Activated CD8-positive, alpha-beta memory T cell treated with anti-CD3 and anti-CD28 coated beads, Interleukin-2, amount 50 U/mL, for 24 hours (primary cell): Measurements from ENCODE around the gene TRAPPC10.
"Not testable (repeated sequence)": the region's sequence is repeated elsewhere in the genome, so short reads cannot be mapped to it uniquely, and the experiment has no call there.

ENCODE experiments used
- DNase-seq: peaks from one replicate; pipeline ENCODE4 v3.0.0-alpha.2; 2020; ENCODE audit errors: extremely low read depth

TRAPPC10 gene

DNA sequence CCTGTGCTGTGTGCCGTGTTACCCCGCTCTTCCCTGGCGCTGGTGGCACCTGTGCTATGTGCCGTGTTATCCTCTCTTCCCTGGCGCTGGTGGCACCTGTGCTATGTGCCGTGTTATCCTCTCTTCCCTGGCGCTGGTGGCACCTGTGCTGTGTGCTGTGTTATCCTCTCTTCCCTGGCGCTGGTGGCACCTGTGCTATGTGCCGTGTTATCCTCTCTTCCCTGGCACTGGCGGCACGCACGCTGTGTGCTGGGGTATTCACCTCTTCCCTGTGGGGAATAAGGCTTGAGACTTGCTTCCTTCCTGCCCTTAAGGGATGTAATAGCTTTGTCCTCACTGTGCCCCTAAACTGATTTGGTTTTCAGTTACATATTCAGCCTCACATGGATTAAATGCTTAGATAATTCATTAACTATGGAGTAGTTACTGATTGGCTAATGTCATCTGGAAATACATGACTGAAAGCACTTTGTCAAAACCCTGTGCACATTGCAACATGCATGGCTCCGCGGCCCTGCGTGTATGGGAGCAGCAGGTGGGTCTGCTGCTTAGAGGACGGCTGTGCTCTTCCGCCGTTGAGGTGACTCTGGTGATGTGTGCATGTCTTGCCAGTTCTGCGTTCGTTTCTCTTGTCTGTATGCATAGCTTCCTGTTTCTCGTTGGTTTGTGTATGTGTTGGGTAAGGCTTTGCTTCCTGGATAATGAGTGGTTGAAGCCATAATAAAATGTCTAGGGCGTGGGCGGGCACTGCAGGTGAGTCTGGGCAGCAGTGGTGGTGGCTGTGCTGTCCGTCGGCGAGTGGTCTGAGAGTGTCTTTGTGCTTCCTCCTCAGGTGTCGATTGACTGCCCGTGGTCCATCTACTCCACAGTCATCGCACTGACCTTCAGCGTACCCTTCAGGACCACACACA is 77.1 kb downstream of the TRAPPC10 start:
- no peak for DNase-seq

- no peak for DNase-seq
These were observed 78.2 kb downstream of the TRAPPC10 start for GRCh38 chr21:44090325-44090724.

DNA sequence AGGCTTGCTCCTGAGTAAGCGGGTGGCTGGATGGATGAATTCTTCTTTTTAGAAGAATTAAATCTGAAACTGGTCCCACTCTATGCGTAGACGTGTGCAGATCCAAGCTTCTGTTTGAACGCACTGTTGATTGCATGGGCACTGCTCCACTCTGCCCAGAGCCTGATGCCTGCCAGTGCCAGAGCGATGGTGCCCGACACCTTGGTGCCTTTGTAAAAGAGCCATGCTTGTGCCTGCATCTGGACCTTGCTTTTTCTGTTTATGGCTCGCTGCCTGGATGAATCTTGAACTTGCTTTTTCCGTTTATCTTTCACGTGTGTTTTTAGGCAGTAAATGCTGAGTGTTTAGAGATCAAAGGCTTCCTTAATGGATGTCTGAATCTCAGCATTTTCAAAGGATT is 80.1 kb downstream of the TRAPPC10 start:
- no peak for DNase-seq

DNA sequence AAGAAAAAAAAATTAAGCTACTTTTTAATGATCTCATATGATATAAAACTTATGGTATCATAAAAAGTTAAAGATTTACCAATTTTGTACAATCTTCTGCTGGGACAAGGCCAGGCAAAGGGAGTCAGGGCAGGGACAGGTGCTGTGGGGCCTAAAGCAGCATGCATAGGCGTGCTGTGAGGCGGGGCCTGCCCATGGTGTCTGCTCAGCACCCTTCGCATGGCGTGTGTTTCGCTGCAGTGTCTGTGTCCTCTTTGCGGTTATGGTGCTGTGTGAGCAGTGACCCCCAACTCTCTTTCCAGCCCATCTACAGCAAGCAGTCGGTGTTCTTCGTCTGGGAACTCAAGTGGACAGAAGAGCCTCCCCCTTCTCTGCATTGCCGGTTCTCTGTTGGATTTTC is 81.7 kb downstream of the TRAPPC10 start:
- DNase-seq = no peak

GRCh38 chr21:44094832-44095231 is 82.7 kb downstream of the TRAPPC10 start:
- no peak for DNase-seq

DNA sequence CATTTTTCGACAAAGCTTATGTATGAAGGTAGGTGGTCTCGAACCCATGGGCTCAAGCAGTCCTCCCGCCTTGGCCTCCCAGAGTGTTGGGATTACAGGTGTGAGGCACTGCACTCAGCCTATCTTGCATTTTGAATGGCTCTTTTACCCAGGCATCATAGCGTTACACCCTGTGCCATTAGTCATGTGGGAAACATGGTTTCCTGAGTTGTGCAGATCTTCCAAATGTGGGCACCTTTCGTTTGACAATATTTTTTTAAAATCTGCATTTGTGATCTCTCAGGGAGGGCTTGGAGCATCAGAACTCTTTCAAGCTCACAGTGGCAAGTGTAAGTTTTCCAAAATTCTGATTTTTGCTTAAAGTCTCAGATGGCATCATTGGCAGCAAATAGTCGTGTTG is 86.4 kb downstream of the TRAPPC10 start:
- DNase-seq = not testable (repeated sequence)

DNA sequence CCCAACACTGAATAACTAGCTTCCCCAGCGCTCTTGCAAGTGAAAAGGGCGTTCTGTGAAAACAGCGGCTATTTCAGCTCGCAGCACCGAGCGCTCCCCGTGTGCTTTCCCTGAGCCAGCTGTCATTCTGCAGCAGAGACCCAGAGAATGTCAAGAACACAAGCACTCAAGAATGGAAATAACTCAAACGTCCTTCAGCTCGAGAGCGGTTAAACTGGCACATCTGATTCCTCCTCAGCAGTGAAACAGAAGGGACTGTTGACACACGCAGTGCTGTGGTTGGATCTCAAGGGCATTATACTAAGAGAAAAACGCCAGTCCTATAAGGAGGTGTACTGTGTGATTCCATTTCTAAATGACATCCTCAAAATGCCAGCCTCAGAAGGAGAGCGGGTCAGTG is 86.9 kb downstream of the TRAPPC10 start:
- DNase-seq = not testable (repeated sequence)

DNA sequence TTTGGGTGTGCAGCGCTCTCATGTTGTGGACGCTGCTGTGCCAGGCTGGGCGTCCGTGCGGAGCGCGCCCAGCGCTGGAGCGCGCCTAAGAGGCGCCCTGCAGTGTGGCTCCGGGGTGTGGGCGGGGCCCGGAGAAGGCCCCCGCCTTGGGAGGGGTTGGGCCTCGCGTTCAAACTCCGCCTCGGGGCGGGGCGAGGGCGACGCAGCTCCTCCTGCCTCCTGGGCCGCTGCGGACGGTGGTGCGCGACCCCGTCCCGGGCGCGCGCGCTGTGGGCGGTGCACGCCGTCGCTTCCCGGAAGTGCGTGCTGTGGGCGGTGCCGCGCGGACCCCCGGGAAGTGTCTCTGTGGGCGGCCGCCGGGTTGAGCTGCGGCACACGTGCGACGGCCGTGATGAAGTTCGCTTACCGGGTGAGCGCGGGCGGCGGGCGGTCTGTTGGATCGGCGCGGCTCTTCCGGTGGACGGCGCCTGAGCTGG is 95.0 kb downstream of the TRAPPC10 start, which contains the start of gene PWP2:
Gene PWP2, plus strand, starts transcription at position 374 of the 476 bp plus-strand sequence. Its CDS starts 18 bp downstream, at position 392.
- not testable (repeated sequence) for DNase-seq

DNA sequence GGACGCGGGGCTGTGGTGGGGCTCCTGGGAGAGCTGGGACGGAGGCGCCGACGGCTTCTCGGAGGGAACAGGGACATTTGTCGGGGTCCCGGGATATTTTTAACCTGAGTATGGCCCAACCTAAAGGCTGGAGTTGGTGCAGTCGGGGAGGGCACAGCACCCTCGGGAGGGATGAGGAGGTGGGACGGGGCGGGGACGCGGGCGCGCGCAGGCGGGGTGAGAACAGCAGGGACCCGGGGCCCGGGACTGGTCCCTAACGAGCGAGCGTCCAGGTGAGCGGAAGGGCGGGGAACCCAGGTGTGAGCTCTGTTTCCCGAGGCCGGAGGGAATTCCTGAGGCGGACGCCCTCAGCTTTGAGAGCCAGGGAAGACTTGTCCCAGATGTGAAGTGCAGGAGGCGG is 95.5 kb downstream of the TRAPPC10 start:
- DNase-seq = not testable (repeated sequence)

- DNase-seq = not testable (repeated sequence)
These were observed 101.7 kb downstream of the TRAPPC10 start for GRCh38 chr21:44113702-44114371.

DNA sequence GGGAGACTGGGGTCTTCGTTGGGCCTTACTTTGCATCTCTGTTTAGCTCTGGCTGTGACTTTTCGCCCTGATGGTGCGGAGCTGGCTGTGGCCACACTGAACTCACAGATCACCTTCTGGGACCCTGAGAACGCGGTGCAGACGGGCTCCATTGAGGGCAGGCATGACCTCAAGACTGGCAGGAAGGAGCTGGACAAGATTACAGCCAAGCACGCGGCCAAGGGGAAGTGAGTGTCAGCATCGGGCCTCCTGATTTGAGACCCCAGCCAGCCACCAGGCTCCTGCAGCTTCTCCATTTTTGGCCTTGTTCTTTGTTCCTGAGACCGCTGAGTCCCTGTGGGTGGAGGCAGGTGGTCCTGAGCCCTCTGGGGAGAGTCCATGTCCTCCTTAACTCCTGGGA is 110.0 kb downstream of the TRAPPC10 start:
- DNase-seq = not testable (repeated sequence)

DNA sequence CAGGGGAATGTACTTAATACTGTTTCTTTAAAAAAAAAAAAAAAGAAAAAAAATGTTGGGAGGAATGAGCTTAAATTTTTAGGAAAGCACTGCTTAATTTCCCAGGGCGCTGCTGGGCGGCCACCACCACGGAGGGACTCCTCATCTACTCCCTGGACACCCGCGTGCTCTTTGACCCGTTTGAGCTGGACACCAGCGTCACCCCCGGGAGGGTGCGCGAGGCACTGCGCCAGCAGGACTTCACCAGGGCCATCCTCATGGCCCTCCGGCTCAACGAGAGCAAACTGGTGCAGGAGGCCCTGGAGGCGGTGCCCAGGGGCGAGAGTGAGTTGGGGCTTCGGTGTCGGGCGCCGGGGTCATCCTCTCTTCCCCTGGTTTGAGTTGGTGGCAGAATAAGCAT is 115.7 kb downstream of the TRAPPC10 start:
- not testable (repeated sequence) for DNase-seq

- not testable (repeated sequence) for DNase-seq
These were observed 121.6 kb downstream of the TRAPPC10 start for GRCh38 chr21:44133715-44134057.

- not testable (repeated sequence) for DNase-seq
These were observed 122.6 kb downstream of the TRAPPC10 start for GRCh38 chr21:44134732-44135131.

DNA sequence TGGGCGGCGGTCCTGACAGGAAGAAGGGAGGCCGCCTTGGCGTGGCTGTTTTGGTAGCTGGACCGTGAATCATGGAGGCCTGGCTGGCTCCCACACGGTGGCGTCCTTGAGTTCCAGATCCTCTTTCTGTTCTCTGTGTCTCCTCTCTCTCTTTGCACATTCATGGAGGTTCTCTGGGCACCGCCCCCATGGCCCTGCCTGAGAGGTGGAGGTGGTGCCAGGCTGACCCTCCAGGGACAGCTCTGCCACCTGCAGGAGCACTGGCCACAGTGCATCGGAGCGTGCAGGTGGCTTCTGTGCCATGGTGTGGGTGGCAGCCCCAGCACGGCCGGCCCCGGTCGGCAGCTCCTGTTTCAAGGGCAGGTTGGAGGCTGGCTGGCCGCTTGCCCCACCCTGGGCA is 125.9 kb downstream of the TRAPPC10 start:
- not testable (repeated sequence) for DNase-seq

GRCh38 chr21:44139787-44140551 is 127.9 kb downstream of the TRAPPC10 start:
- not testable (repeated sequence) for DNase-seq

DNA sequence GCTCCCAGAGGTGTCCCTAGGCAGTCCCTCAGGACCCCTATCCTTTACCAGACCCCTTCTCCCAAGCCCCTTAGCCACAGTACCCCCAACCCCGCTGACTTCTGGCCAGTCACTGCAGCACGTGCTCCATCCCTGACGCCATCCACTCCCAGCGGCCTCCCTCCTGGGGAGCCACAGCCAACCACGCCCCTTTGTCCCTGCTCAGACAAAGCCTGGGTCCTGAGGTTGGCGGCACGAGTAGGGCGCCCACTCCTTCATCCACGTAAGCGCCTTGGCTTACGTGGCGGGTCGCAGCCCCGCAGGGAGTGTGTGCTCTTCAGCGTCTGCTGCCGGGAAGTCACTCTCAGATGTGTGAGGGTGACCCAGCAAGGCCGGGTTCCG is 128.4 kb downstream of the TRAPPC10 start:
- not testable (repeated sequence) for DNase-seq

- not testable (repeated sequence) for DNase-seq
These were observed 130.4 kb downstream of the TRAPPC10 start for GRCh38 chr21:44142470-44142869.

DNA sequence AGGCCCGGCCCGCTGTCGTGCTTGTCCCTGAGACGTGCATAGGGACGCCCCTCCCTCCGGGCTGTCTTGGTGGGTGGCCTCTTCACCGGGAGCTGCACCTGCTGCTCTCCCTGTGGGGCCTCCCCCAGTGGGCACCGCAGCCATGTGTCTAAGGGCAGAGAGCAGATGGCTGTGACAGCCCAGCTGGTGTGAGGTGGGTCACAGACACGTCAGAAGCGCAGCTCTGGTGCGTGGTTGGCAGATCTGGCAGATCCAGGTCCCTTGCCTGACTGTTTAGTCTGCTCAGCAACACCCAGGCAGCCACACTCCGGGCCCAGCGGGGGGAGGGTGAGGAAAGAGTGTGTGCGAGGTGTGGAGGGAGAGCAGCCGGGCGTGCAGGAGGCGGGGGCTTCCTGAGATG is 131.3 kb downstream of the TRAPPC10 start:
- not testable (repeated sequence) for DNase-seq

DNA sequence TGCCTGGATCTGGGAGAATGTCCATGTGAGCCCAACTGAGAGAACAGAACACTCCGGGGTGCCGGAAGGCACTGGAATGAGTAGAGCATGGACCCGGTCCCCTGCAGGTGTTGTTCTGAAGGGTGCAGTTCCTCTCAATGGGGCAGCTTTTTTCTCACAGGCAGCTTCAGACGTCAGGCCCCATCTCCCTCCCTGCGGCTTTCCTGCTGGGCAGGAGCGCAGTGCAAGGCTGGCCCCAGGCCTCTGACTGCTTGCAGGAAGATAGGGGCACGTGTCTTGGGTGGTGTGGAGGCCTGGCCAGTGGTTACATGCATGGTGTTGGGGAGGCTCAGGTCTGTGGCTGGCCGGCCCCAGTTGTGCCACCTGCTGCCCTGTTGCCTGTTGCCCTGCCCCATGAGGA is 131.9 kb downstream of the TRAPPC10 start:
- not testable (repeated sequence) for DNase-seq

DNA sequence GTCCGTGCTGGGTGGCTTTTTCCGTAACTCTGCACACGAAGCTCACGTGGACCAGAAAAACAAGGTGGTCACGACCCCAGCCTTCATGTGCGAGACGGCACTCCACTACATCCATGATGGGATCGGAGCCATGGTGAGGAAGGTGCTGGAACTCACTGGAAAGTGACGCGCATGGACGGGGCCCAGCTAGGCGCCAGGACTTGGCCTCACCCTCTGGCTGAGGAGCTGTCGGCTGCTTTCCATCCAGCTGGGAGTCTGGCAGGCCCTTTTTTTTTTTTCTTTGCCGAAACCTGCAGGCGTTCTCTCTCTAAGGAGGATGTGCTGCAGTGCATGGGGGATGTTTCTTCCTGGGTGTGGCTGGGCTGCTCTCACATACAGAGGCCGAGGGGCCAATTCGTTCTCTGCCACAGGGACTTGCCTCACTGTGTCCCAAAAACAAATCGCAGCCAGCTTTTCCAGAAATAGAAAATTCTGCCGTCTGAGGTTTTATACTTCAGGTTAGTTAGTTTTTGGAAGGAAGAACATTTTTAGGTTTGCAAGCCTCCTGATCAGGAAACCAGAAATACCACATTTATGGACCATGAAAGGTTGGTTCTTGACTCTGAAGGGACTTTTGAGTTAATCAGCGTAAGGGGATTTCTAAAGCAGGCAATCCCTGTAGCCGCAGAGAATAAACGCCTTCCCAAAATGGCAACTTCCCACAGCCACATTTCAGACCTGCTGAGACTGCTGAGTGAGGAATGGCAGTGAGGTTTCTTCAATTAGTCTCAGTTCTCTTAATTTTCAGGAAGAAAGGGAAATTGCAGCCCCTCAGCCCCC is 132.9 kb downstream of the TRAPPC10 start:
- not testable (repeated sequence) for DNase-seq
